ENCODE data around the gene NUP85.
"Not testable (repeated sequence)": the region's sequence is repeated elsewhere in the genome, so short reads cannot be mapped to it uniquely, and the experiment has no call there.

The NUP85 gene

DNA sequence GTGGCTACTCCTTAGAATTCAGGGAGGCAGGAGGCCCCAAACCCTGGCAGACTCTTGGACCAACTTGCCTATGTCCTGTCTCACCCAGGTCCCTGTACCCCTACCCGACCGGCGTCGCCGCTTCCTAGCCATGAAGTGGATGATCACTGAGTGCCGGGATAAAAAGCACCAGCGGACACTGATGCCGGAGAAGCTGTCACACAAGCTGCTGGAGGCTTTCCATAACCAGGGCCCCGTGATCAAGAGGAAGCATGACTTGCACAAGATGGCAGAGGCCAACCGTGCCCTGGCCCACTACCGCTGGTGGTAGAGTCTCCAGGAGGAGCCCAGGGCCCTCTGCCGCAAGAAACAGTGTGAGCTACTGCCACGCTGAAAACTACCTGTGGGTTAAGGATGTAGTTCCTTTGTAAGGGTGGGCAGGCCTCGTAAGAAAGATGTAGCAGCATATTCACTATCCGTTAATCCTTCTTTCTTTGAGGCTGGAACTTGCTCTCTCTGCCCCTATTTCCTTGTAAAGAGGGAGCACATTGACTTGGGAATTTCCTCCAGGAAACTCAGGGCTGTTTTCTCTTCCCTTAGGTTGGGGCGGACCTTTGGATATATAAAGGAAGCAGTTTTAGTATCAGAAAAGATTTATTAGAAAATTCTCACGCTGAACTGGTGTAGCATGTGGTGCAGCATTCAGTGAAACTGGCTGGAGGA lies 60.3 kb downstream of the NUP85 start:
- DNase-seq (ENCODE audit: insufficient read length, low spot score) (no peak), FAIRE-seq (no peak)

DNA sequence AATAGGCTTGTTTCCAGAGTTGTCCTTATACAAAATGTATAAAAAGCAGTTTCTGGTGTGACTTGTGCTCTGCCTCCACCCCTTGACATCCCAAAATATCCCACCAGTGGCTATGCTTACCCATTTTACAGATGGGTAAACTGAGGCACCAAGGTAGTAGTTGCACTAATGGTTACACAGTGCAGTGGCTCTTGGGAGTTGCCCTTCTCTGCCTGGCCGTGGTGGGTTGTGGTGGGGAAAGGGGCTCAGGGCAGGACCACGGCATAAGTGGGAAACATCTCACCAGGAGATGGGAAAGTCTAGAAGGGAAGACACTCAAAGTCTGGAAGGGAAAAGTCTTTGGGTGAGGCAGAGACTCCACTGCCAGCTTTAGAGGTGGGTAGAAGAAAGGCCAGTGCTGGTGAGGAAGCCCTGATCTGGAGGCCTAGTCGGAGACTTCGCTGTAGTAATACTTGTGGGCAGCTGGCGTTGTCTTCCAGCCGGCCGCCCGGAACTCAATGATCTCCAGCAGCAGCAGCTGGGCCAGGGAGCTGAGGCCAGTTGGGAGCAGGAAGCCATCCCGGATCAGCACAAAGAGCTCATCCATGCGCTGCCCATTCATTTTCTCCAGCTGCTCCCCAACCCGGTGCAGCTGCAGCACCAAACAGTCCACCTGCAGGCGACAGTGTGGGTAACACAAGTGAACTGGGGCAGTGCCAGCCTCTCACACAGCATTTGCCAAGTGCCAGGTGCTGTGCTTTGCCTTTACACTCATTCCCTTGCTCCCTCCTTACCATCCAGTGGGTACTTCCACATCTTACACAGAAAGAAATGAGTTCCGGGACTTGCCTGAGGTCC lies 61.1 kb downstream of the NUP85 start:
- FAIRE-seq (no peak), DNase-seq (ENCODE audit: insufficient read length, low spot score) (no peak)

DNA sequence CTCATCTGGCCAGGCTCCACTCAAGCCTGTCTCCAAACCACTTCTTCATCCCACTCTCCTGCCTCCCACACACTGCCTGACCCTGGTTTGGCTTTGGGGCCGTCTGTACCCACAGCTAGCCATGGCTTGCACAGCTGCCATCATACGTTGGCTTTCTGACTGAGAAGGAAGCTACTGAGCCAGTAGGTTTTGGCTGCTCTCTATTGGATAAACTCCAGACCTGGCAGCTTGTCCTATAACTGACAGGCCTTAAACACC lies 61.6 kb downstream of the NUP85 start:
- FAIRE-seq (peak; percentile 38), DNase-seq (ENCODE audit: insufficient read length, low spot score) (no peak)

DNA sequence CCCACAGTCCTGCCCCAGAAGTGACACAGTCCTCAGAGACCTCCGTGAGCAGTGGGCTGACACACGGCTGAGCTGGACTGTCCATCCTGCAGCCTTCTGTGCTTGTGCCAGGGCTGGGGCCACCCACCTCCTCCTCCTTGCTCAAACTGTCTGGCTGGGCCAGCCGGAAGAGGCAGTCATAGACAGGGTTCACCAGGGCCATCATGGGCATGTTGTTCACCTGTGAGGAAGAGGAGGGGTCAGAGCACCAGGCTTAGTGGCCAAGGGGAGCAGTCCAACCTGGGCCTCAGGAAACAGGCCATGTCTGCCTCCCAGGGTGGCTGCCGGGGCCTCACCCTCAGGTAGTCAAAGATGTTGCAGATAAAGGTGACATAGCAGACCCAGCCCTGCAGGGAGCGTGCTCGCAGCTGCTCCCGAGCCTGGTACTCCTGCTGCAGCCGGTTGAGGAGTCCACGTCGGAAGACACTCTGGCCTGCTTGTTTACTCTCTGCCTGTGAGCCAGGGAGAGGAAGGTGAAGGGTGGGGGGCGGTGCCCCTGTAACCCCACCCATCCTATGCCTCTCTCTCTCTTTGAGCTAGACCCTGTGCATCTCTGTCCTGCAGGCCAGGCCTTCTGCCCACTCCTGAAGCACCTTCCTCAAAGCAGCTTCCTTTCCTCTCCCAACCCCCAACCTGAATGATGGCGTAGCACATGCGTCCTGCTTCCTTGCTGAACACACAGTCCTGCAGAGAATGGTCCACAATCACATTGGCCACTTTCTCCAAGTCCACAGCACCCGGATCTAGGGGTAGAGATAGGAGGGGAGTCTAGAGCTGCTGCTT lies 62.1 kb downstream of the NUP85 start:
- FAIRE-seq (peak; percentile 44), DNase-seq (ENCODE audit: insufficient read length, low spot score) (no peak)

DNA sequence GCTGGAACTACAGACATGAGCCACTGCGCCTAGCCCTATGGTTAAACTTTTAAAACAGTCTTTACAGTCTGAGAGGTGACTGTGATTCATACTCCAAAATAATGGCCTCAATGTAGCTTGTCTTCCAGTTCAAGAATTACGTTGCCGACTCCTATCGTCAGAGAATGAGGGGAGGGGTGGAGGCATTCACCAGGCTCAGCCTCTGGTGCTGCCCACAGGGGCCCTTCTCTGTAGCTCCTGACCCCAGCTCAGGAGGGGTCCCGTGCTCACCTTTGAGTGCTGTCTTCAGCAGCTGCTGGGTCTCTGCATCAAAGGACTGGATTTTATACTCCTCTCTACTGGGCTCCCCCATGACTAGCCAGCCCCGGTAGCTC lies 64.4 kb downstream of the NUP85 start:
- FAIRE-seq (no peak), DNase-seq (ENCODE audit: insufficient read length, low spot score) (no peak)

DNA sequence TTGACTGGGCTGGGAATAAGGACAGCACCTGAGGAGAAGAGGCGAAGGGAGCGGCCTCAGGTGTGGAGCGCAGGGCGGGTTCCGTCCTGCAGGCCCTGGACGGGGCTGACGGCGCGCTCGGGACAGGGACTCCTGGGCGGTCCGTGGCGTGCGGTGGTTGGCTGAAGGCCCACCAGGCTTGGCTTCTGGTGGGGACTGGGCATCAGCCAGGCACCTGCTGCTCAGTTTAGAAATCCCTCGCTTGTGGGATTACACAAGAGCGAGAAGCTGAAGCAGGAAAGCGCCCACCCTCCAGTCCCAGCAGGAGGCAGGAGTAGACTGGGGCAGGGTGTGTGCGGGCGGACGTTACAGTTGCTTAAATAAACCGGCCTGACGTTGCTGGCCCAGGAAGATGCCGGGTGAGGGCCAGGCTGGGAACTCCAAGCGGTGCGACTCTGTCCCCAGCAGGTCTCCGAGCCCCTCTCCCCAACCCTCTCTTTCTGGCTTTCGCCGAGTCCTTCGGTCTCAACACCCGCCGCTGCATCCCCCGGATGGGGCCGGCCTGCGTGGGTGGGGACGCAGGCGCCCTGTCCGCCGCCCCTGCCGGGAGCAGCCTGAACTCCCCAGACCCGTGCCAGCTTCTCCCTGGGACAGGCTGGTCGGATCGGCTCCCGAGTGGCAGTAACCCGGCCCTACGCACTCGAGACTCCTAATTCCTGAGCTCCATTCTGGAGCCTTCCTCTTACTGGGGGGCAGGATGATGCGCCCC lies 64.9 kb downstream of the NUP85 start:
- peak; percentile 83 for DNase-seq (ENCODE audit: insufficient read length, low spot score)
- peak; percentile 16 for FAIRE-seq

DNA sequence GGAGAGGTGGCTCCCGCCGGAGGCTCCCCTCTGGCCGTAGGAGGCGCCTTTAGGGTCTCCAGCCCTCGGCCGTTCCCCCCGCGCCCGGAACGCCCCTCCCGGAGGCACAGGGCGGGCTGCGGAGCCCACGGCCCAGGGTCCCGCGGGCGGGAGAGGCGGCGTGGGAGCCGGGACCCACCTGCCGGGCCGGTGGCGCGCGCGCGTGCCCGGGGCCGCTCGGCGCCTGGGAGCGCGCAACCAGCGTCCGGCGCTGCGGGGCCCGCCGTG lies 65.4 kb downstream of the NUP85 start, which contains the start of gene MIF4GD:
Gene MIF4GD, minus strand, starts transcription at position 266 of the 267 bp plus-strand sequence. CDS start 1,036 bp downstream, outside the sequence.
- no peak for DNase-seq (ENCODE audit: insufficient read length, low spot score)
- FAIRE-seq = no peak

DNA sequence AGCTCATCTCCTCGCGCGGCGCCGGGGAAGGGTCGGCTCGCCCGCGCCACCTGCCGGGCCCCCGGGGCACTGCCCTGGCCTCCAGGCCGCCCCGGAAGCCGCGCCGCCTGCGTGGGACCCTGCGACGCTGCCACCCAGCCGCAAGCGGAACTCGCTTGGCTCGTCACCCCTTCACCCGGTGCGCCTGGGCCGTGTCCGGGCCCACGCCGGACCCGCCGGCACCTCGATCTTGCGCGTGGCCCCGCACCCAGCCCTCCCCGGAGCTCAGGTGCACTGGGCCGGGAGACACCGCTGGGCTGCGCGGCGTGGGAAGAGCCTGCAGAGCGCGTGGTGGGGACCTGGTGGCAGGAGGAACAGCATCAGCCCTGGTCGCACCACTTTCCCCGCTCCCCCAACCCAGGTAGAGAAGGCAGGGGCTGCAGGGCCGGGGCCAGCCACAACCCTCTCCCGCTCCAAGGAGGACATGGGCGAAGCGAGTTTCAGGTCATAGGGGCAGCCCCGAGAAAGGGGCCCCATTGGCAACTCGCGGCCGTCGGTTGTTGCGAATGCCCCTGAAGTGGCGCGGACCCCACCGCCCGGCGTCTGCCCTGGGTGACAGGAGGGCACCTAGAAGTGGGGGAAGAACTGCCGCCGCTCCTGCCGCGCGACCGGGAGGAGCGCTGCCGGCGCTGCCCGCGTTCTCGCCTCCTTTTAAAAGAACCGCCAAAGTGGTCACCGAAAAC lies 65.9 kb downstream of the NUP85 start:
- FAIRE-seq = peak; percentile 89

DNA sequence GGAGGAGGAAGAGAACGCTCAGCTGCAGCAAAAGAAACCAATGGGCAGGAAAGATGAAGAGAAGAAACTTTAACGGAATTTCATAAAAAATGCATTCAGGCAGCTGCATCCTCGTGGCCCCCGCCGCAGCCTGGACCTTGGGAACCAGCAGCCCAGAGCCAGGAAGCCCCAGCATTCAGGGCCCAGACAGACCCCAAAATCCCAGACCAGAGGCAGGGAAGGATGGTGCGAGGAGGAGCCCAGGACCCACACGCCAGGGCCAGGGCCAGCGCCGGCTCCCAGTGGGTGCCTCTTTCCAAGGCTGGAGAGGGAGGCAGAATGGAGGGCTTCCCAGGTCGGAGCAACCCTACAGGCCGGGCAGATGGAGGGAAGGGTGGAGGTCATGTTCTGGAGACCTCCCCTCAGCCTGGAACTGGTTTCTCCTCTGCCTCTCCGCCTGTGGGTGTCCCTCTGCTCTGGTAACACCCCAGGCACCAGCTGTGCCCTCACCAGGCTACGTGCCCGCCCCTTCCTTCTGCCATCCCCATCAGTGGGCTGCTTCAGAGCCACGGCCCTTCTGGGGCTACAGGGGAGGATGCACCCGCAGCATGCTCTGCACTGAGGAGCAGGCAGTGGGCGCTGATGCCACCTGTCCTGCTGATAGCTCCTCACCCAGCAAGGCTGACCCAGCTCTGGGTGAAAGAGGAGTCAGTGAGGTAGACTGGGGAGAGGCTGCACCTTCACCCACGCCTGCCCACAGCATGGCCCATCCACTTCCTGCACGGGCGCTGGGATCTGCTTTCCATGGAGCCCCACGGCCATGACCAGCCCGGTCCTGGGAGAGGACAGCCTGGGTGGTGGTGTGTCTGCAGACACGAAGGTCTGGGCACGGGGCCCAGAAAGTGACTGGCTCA lies 66.7 kb downstream of the NUP85 start:
- no peak for DNase-seq (ENCODE audit: insufficient read length, low spot score)
- FAIRE-seq = no peak

More for the DNA sequence above, 65.9 kb downstream of the NUP85 start:
- DNase-seq (ENCODE audit: insufficient read length, low spot score) = peak; percentile 91

DNA sequence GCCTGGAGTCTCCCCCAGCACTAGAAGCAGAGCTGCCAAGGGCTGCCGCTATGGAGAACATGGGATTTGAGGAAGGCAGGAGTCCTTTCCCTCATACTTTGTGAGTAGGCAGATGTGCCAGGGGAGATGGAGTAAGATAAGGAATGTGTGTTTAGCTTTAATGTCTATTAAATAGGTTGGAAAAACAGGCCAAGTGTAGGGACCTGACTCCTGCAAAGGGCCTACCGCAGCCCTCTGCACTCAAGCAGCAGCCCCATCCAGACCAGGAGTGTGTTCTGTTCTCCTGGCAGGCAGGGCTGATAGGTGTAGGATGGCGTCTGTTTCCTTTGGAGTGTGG lies 67.3 kb downstream of the NUP85 start:
- DNase-seq (ENCODE audit: insufficient read length, low spot score) = no peak
- no peak for FAIRE-seq

DNA sequence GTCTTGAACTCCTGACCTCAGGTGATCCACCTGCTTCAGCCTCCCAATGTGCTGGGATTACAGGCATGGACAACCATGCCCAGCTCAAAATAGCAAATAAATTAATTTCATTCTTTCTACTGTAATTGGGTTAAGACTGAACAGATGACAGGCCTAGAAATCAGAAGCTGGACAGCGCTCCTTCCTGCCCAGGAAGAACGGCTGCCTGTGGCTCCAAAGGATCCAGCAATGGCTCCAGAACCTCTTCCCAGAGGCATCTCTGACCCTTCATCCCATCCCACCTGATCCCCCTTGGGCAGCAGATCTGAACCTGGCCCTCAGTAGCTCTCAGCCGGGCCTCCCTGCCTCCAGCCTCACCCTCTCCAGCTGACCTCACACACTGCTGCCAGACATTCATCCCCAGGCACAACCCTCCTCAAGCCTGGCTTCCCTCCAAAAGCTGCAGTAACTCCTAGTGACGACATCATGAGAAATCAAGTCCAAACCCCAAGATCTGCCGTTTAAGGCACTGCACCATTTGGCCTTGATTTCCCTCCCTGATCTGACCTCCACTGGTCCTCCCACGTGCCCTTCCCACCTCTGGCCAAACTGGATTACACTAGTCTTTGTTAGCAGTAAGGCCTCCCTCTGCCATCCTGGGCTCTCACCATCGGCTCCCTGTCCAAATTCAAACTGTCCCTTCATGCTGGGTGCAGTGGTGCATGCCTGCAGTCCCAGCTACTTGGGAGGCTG lies 68.7 kb downstream of the NUP85 start:
- FAIRE-seq (peak; percentile 51), DNase-seq (ENCODE audit: insufficient read length, low spot score) (no peak)

DNA sequence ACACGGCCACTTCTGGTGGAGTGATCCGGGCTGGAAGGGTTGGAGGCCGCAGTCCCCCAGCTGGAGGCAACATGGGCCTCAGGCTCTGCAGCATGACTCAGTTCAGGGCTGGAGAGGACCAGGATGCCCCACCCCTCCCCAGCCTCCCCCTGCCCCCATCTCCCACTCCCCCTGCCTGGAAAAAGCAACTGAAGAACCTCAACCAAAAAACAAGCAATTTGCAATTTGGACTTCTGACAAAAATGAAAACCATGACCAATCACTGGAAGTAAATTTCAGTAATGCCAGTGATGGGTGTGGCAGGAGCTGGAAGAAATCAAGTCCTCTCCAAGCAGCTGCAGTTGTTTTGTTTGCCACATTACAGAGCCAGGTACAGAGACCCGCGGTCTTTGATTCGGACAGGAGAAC lies 72.2 kb downstream of the NUP85 start:
- FAIRE-seq = peak; percentile 52
- DNase-seq (ENCODE audit: insufficient read length, low spot score) = no peak

DNA sequence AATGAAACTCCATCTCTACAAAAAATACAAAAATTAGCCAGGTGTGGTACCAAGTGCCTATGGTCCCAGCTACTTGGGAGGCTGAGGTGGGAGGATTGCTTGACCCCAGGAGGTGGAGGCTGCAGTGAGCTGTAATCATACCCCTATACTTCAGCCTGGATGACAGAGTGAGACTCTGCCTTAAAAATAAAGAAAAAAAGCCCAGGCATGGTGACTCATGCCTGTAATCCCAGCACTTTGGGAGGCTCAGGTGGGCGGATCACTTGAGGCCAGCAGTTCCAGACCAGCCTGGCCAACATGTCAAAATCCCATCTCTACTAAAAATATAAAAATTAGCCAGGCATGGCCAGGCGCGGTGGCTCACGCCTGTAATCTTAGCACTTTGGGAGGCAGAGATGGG lies 74.7 kb downstream of the NUP85 start:
- not testable (repeated sequence) for DNase-seq (ENCODE audit: insufficient read length, low spot score); FAIRE-seq

DNA sequence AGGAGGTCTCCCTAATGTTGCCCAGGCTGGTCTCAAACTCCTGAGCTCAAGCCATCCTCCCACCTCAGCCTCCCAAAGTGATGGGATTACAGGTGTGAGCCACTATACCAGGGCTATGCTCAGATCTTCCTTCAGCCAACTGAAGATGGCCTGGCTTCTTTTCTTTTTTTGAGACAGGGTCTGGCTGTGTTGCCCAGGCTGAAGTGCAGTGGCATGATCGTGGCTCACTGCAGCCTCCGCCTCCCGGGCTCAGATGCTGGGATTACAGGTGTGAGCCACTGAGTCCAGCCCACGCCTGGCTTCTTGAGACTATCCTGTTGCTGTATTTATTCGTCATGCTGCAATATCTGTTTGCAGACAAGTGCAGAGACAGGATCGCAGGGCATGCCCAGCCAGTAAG lies 79.6 kb downstream of the NUP85 start:
- FAIRE-seq (peak; percentile 44), DNase-seq (ENCODE audit: insufficient read length, low spot score) (no peak)

All from HTR-8/SVneo (cell line).